Measurements from ENCODE around the gene GOLGA8N. TPM values are rescaled to one million over a fixed set of nuclear protein-coding genes. Genes with fewer than 3 reads are reported as not detected.
"Not testable (repeated sequence)": the region's sequence is repeated elsewhere in the genome, so short reads cannot be mapped to it uniquely, and the experiment has no call there.

The GOLGA8N gene
- 10 to 100 TPM in 1 of 3 donors, 1 to 10 TPM in 2; 3.7 to 10.5 (median 8.8) TPM for total RNA-seq
- long read RNA-seq, donor 1, partial matches to known transcripts = 0 of 1 reads
- long read RNA-seq, donor 1, other reads (novel, unspliced or antisense) = 1 of 1 reads
- long read RNA-seq, donor 2 = 0 reads

DNA sequence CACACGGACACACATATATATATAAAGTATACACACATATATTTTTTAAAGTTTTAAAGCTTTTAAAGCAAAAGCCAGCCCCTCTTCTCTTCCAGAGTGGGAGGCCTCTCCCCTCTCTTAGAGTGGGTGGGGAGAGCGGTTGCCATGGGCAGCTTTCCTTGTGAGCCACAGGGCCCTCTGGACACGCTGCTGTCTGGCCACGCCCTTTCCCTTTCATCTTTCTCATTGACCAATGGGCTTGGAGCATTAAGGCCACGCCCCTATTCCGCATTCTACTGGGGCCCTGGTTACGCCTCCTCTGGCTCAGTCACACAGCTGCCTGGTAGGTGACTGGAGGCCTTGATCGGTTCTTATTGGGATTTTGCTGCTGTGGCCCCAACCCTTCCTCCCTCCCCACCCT, at the start of gene GOLGA8N:
Gene GOLGA8N (plus strand): TSS at position 306 of the 400 bp plus-strand sequence.
- H3K36me3 ChIP-seq (ENCODE audit: low read depth); DNase-seq; H3K4me1 ChIP-seq (ENCODE audit: low read depth); H3K9me3 ChIP-seq; H3K4me3 ChIP-seq; intact Hi-C loops (cut with DNase I, micrococcal nuclease); ATAC-seq: not testable (repeated sequence)

DNA sequence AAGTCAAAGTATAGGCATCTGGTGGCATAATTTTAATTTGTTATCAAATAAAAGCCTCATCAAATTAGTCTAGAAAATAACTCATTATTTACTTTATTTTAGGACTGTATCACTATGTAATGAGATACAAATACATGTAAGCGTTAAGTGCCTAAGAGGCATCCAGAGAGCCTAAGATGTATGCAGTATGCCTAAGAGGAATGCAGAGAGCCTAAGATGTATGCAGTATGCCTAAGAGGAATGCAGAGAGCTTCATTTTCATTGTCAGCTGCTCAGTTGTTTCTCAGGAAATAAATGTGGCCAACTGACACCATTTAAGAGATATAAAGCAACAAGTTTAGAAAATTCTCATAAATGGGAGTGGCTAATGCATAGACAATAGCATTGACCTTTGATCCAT, 49.8 kb upstream of the GOLGA8N start:
- H3K4me1 ChIP-seq (ENCODE audit: low read depth); ATAC-seq; H3K4me3 ChIP-seq; DNase-seq; H3K36me3 ChIP-seq (ENCODE audit: low read depth); H3K9me3 ChIP-seq; intact Hi-C loops (cut with DNase I, micrococcal nuclease): not testable (repeated sequence)

DNA sequence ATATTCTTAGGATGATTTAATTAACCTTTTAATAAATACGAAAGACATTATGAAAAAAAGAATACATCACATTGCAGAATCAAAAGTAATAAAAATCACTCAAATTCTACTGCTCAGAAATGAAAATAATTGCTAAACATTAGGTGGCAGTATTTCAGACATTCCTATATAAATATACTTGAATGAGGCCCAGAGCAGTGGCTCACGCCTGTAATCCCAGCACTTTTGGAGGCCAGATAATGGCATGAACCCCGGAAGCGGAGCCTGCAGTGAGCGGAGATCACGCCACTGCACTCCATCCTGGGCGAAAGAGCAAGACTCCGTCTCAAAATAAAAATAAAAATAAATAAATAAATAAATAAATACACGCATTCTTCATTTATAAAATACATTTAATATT, 48.1 kb upstream of the GOLGA8N start:
- intact Hi-C loops (cut with DNase I, micrococcal nuclease); H3K9me3 ChIP-seq; H3K4me3 ChIP-seq; DNase-seq; H3K4me1 ChIP-seq (ENCODE audit: low read depth); H3K36me3 ChIP-seq (ENCODE audit: low read depth); ATAC-seq: not testable (repeated sequence)

DNA sequence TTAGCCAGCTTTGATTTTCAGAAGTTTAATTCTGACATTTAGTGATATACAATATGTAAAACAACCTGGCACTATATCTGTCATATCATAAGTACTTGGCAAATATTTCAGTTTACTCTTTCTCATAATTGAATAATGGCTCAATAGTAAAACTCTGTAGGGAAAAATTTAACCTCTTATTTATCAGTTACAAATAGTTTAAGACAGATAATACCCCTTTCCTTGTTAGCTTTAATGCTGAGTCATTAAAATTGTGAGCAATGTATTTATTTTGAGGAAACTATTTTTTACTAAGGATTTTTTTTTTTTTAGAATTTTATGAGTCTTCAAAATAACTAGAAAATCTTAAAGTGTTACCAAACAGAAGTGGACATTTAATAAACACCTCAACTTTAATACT, 38.7 kb upstream of the GOLGA8N start:
- H3K36me3 ChIP-seq (ENCODE audit: low read depth); DNase-seq; H3K9me3 ChIP-seq; ATAC-seq; H3K4me1 ChIP-seq (ENCODE audit: low read depth); H3K4me3 ChIP-seq; intact Hi-C loops (cut with DNase I, micrococcal nuclease): not testable (repeated sequence)

DNA sequence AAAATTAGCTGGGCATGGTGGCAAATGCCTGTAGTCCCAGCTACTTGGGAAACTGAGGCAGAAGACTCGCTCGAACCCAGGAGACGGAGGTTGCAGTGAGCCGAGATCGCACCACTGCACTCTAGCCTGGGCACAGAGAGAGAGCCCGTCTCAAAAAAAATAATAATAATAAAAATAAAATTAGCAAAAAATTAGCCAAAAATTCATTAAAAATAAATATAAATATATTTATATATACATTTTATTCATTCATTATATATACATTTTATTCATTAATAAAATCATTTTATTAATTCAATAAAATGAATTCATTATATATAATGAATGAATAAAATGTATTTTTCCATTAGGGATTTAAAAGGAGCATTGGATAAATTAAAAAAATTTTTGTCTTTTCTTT, 31.1 kb upstream of the GOLGA8N start:
- intact Hi-C loops (cut with DNase I, micrococcal nuclease); H3K4me3 ChIP-seq; ATAC-seq; H3K36me3 ChIP-seq (ENCODE audit: low read depth); DNase-seq; H3K4me1 ChIP-seq (ENCODE audit: low read depth); H3K9me3 ChIP-seq: not testable (repeated sequence)

DNA sequence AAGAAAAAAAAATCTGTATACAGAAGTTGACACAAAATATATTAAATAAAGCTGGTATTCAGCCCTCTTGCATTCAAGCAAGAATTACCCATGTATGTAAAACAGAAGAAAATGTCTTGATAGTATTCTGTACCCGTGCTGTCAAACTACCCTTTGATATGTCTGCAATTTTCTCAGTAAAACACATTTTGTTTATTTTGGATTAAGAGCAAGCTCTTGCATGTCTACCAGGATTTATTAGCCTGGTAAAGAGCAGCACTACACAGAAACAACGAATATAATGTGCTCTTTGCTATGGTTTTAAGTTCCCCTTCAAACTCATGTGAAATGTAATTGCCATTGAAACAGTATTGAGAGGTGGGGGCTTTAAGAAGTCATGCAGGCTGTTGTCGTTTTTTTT, 24.3 kb upstream of the GOLGA8N start:
- H3K4me1 ChIP-seq (ENCODE audit: low read depth); DNase-seq; H3K36me3 ChIP-seq (ENCODE audit: low read depth); intact Hi-C loops (cut with DNase I, micrococcal nuclease); ATAC-seq; H3K4me3 ChIP-seq; H3K9me3 ChIP-seq: not testable (repeated sequence)

DNA sequence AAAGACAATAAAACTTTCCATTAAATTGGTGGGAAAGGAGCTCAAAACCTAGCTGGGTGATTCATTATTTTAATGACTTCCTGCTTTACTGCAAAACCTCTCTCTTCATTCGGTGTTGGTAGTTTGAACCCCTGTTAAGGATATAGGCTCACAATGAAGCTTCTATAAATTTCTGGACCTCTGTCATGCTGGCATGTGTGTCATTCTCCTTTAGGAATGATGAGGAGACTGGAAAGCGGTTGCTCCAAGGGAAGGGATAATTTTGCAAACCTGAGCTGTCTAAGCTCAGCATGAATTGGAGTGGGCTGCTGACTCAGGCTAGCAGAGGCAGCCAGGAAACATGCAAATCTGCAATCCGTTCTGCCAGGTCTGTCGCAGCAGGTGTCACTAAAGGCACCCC, 14.8 kb upstream of the GOLGA8N start:
- H3K4me3 ChIP-seq; intact Hi-C loops (cut with DNase I, micrococcal nuclease); H3K36me3 ChIP-seq (ENCODE audit: low read depth); DNase-seq; H3K4me1 ChIP-seq (ENCODE audit: low read depth); ATAC-seq; H3K9me3 ChIP-seq: not testable (repeated sequence)

DNA sequence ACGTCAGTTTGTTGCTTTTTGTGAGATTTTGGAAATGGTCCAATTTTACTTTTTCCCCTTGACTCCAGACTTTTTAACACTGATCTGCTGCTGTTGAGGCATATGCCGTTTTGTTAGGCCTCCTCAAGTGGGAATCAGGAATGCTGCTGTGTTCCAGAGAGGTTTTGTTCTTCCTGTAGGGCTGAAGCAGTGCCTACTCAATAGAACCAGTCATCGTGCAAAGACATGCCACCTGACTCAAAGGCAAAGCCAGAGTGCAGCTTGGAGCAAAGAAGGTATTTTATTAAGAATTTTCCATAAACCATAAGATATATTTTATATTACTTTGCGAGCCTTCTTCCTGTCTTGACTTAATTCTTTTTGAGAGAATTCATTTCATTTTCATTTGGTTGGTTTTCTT, 7.4 kb upstream of the GOLGA8N start:
- H3K9me3 ChIP-seq; H3K4me1 ChIP-seq (ENCODE audit: low read depth); ATAC-seq; H3K36me3 ChIP-seq (ENCODE audit: low read depth); intact Hi-C loops (cut with DNase I, micrococcal nuclease); DNase-seq; H3K4me3 ChIP-seq: not testable (repeated sequence)

DNA sequence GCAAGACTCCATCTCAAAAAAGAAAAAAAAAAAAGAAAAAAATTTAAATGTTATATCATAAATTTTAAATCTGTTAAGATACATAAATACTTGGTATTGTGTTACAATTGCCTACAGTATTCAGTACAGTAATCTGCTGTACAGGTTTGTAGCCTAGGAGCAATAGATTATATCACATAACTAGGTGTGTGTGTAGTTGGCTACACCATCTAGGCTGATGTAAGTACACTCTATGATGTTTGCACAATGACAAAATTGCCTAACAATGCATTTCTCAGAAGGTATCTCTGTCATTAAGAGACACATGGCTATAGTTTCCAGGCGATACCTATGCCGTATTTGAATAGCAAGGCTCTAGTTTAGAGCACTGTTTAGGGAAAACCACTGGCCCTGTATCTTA, 16.3 kb downstream of the GOLGA8N start:
- intact Hi-C loops (cut with DNase I, micrococcal nuclease) = not testable (repeated sequence)
- ATAC-seq = peak; percentile 18

DNA sequence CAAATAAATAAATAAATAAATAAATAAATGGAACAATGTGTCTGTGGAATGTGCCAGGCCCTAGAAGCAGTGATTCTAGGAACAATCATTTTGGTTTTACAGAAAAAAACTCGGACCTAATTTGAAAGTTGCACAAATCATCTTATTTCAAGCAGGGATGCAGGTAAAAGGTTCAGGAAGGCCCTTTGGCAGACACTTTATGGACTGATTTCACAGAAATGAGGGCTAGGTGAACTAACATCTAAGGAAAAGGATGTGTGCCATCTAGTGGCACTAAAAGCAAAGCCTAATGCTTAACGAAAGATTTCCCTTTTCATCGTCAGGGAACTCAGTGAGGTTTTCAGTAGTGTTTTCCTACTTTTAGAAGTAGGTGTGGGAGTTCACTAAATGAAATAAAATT, 17.5 kb downstream of the GOLGA8N start:
- DNase-seq; H3K36me3 ChIP-seq (ENCODE audit: low read depth); intact Hi-C loops (cut with DNase I, micrococcal nuclease); H3K9me3 ChIP-seq; H3K4me1 ChIP-seq (ENCODE audit: low read depth); H3K4me3 ChIP-seq: not testable (repeated sequence)
- peak; percentile 25 for ATAC-seq

More for the DNA sequence above, 16.3 kb downstream of the GOLGA8N start:
- DNase-seq; H3K4me3 ChIP-seq; H3K9me3 ChIP-seq; H3K36me3 ChIP-seq (ENCODE audit: low read depth); H3K4me1 ChIP-seq (ENCODE audit: low read depth): not testable (repeated sequence)

DNA sequence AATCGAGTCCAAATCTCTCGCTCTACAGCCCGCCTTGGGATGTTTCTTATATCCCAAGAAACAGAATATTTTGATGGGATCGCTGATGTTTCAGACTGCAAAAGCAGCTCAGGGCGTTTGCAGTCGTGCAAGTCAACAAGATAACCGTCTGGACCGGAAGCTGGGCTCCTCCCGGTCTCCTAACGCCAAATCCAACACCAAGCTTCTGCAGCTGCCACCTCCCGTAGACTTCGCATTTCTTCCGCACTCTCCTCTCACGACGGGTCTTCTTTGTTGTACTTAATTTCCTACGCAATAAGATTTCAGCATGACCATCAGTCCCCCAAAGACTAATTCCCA, 21.4 kb downstream of the GOLGA8N start:
- H3K4me1 ChIP-seq (ENCODE audit: low read depth); intact Hi-C loops (cut with DNase I, micrococcal nuclease); H3K9me3 ChIP-seq; H3K36me3 ChIP-seq (ENCODE audit: low read depth): not testable (repeated sequence)
- ATAC-seq = peak; percentile 76
- H3K4me3 ChIP-seq = peak overlapping the region; percentile 13
- peak in 2 of 3 donors; percentile 62 to 63 for DNase-seq

DNA sequence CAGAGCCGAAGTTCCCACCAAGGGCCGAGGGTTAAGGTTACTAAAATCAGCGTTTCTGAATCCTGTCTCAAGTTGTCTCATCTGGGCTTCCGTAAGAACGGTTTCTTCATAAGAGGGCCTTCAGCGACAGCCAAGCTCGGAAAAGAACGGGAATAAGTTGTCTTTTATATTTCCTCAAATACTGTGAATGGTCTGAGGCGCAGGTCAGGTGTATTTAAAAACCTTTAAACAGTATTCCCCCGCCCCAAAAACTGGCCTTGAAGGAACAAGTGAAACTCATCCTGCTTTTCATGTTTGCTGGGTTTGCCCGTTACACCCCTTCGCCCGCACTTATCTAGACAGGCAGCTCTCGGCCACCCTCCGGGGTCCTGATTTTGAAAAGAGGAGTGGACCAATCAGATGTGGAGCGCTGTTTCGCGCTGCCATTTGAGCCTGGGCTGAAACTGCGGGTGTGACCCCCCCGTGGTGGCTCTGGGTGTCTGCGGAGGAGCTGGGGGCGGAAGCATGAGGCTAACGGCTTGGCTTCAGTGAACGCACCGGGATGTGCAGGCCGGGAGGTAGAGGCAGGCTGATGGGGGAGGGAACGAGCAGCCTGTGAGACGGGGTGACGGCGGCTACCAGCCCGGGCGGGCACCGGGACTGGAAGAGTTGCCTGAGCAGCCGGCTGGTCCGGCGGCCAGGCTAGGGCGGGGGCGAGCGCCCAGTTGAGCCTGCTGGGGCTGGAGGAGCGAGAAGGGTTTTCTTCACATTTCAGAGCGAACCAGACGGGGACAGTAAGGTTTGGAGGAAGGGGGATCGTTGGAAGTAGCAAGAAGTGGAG, 22.0 kb downstream of the GOLGA8N start, which contains the start of gene ARHGAP11A:
Gene ARHGAP11A (plus strand): TSS at position 454 of the 820 bp plus-strand sequence. CDS start 708 bp downstream, outside the sequence.
- H3K4me1 ChIP-seq (ENCODE audit: low read depth); H3K36me3 ChIP-seq (ENCODE audit: low read depth); H3K9me3 ChIP-seq; intact Hi-C loops (cut with DNase I, micrococcal nuclease): not testable (repeated sequence)
- peak within 1 kb of the TSS; percentile 13 for H3K4me3 ChIP-seq
- DNase-seq (peak; percentile 89 to 94 (median 91)), ATAC-seq (peak; percentile 92)

DNA sequence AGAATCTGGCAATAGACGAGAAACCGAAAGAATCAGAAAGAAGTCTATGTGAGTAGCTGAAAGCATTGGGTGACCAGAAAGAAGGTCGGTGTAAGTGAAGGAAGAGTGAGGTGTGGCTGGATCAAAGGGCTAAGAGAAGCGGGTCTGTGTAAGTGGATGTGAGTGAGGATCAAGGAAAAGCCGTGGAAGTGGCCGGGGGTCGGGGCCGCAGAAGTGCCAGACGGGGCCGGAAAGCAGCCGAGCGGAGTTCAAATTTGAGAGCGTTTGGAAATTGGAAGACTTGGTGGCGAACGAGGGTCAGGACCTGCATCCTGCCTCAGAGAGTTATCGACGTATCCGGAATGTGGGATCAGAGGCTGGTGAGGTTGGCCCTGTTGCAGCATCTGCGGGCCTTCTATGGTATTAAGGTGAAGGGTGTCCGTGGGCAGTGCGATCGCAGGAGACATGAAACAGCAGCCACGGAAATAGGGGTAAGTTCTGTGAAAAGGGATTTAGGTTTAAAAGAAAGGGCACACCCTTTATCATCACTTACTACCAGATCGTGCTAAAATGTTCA, 22.7 kb downstream of the GOLGA8N start:
- ATAC-seq = peak; percentile 16
- H3K36me3 ChIP-seq (ENCODE audit: low read depth); intact Hi-C loops (cut with DNase I, micrococcal nuclease); H3K4me1 ChIP-seq (ENCODE audit: low read depth); H3K9me3 ChIP-seq; DNase-seq: not testable (repeated sequence)
- H3K4me3 ChIP-seq = peak overlapping the region; percentile 13

All from mucosa of descending colon (tissue), 3 donors.